A549 (cell line): Measurements from ENCODE around the gene ARGLU1. TPM values are rescaled to one million over a fixed set of nuclear protein-coding genes. Genes with fewer than 3 reads are reported as not detected.

Source experiments
- ATAC-seq, 2 experiments: fragments of 200-7000 bp in 1 of 2; fragments of >200 bp in 1 of 2; cut with Nextera tagmentation in 1 of 2; cut with Tn5 transposase in 1 of 2; 3 replicates each; pipeline versions ENCODE4 v1.8.0 to v1.9.1; 2018 to 2020; ENCODE audit warnings: mild to moderate bottlenecking in 1 of 2, moderate library complexity in 1 of 2
- CTCF ChIA-PET: fragments of 300-600 bp; sonication (Branson Sonifier 250); formaldehyde crosslinking; extraction: SDS; loops from one replicate; lab custom pipeline; 2021; ENCODE audit warnings: antibody characterized with exemption, inconsistent platforms; lab: Yijun Ruan, JAX
- POLR2A ChIA-PET: fragments of 350-600 bp; formaldehyde crosslinking; extraction: SDS; loops from one replicate; lab custom pipeline; 2021; ENCODE audit warnings: antibody characterized with exemption, inconsistent platforms; lab: Yijun Ruan, JAX
- DNase-seq, 2 experiments: peaks; one replicate each; pipeline versions ENCODE4 v3.0.0 to v3.0.0-alpha.2; 2011 to 2016; ENCODE audit warnings: low read depth in 1 of 2, low spot score in 1 of 2
- FAIRE-seq: peaks from 2 replicates; lab custom pipeline; 2011; peaks lifted over from hg19 to GRCh38; lab: Jason Lieb, UNC
- H3K27ac ChIP-seq, 2 experiments: fragments of >200 bp; sonication (Bioruptor Twin); formaldehyde crosslinking; 3 replicates each; pipeline ENCODE4 v1.5.1; 2016 to 2017
- H3K4me1 ChIP-seq: fragments of >200 bp; sonication (Bioruptor Twin); formaldehyde crosslinking; 3 replicates; pipeline ENCODE4 v1.6.1; 2016
- H3K4me2 ChIP-seq: fragments of >200 bp; sonication (Bioruptor Twin); formaldehyde crosslinking; 3 replicates; pipeline ENCODE4 v1.6.1; 2016
- H3K4me3 ChIP-seq: fragments of >200 bp; sonication (Bioruptor Twin); formaldehyde crosslinking; 3 replicates; pipeline ENCODE4 v1.5.1; 2016
- H3K9me3 ChIP-seq: fragments of >200 bp; sonication (Bioruptor Twin); formaldehyde crosslinking; 3 replicates; pipeline ENCODE4 v1.6.1; 2016
- CBX2 ChIP-seq: fragments of 200-600 bp; sonication (generic); IDR thresholded peaks from 2 replicates; pipeline ENCODE4 v1.6.1; 2016; ENCODE audit warnings: low read depth, mild to moderate bottlenecking, borderline replicate concordance
- CHD2 ChIP-seq: fragments of 150-350 bp; IDR thresholded peaks from 2 replicates; pipeline ENCODE4 v1.6.1; 2014; ENCODE audit warnings: low read length; ENCODE audit not compliant: partially characterized antibody
- EHF ChIP-seq: fragments of 250-450 bp; sonication (Bioruptor Pico); IDR thresholded peaks from 2 replicates; pipeline ENCODE4 v1.5.0; 2020; ENCODE audit warnings: mild to moderate bottlenecking
- FOSB ChIP-seq: fragments of 250-450 bp; sonication (Bioruptor Pico); IDR thresholded peaks from 2 replicates; pipeline ENCODE4 v1.5.0; 2020; ENCODE audit warnings: mild to moderate bottlenecking, moderate library complexity
- HES2 ChIP-seq: fragments of >200 bp; sonication (Bioruptor Twin); formaldehyde crosslinking; IDR thresholded peaks from 2 replicates; pipeline ENCODE4 v1.6.1; 2016
- HMGXB4 ChIP-seq: fragments of 250-450 bp; sonication (Bioruptor Pico); IDR thresholded peaks from 2 replicates; pipeline ENCODE4 v1.5.0; 2021; ENCODE audit warnings: mild to moderate bottlenecking, moderate library complexity, borderline replicate concordance
- HOXA7 ChIP-seq: fragments of 250-450 bp; sonication (Bioruptor Pico); IDR thresholded peaks from 2 replicates; pipeline ENCODE4 v1.5.0; 2020; ENCODE audit warnings: mild to moderate bottlenecking, moderate library complexity
- KDM5A ChIP-seq: fragments of 200-600 bp; sonication (generic); IDR thresholded peaks from 2 replicates; pipeline ENCODE4 v1.6.1; 2016; ENCODE audit warnings: antibody characterized with exemption, mild to moderate bottlenecking
- MAFK ChIP-seq: fragments of 450-650 bp; IDR thresholded peaks from 2 replicates; pipeline ENCODE4 v1.6.1; 2014; ENCODE audit not compliant: partially characterized antibody
- NPAS2 ChIP-seq: fragments of 250-450 bp; sonication (Bioruptor Pico); IDR thresholded peaks from 2 replicates; pipeline ENCODE4 v1.8.0; 2022; ENCODE audit warnings: mild to moderate bottlenecking, moderate library complexity, borderline replicate concordance
- POLR2A ChIP-seq: IDR thresholded peaks from 2 replicates; pipeline ENCODE4 v1.6.1; 2012; ENCODE audit warnings: mild to moderate bottlenecking, low read length
- POLR2AphosphoS2 ChIP-seq: conservative IDR thresholded peaks from 2 replicates; pipeline ENCODE4 v1.6.1; 2012; ENCODE audit warnings: low read length, improper control_type of control experiment, inconsistent platforms
- RFX5 ChIP-seq: fragments of 450-650 bp; IDR thresholded peaks from 2 replicates; pipeline ENCODE4 v1.7.1; 2014; ENCODE audit warnings: antibody characterized with exemption, mild to moderate bottlenecking, moderate library complexity
- SMC3 ChIP-seq: fragments of >200 bp; sonication (Bioruptor Twin); formaldehyde crosslinking; IDR thresholded peaks from 3 replicates; pipeline ENCODE4 v1.6.1; 2018; ENCODE audit warnings: inconsistent platforms
- TP53 ChIP-seq: fragments of 250-450 bp; sonication (Bioruptor Pico); IDR thresholded peaks from 2 replicates; pipeline ENCODE4 v1.5.0; 2021; ENCODE audit warnings: mild to moderate bottlenecking, moderate library complexity
- ZFP36 ChIP-seq: fragments of 450-650 bp; IDR thresholded peaks from 2 replicates; pipeline ENCODE4 v1.6.1; 2014; ENCODE audit warnings: borderline replicate concordance; ENCODE audit not compliant: partially characterized antibody
- ZNF302 ChIP-seq: fragments of 250-450 bp; sonication (Bioruptor Pico); IDR thresholded peaks from 2 replicates; pipeline ENCODE4 v1.9.0; 2021; ENCODE audit warnings: inconsistent platforms, mild to moderate bottlenecking, moderate library complexity
- ZSCAN20 ChIP-seq: fragments of 250-450 bp; sonication (Bioruptor Pico); IDR thresholded peaks from 2 replicates; pipeline ENCODE4 v1.8.0; 2022; ENCODE audit warnings: mild to moderate bottlenecking, moderate library complexity
- WGBS: methylation state at CpG from one replicate; pipeline ENCODE4 v1.1.6; 2017; ENCODE audit errors: missing lambda C conversion rate; 5-methylcytosine and 5-hydroxymethylcytosine counted together
- polyA plus RNA-seq, 4 experiments: library from polyadenylated mRNA; depleted of rRNA in 3 of 4; stranded (reverse); fragments of >200 nt; fragmentation: RNase III in 1 of 4; extraction: RNeasy Plus Mini Kit Qiagen cat#74134 plus additional on column Dnase treatment in 1 of 4; gene quantifications; 2 replicates in 3 of 4; 3 replicates in 1 of 4; pipeline ENCODE4 v1.2.3, GENCODE V29; 2011 to 2017
- TF ChIP-seq, protein P1 (sequence below): IDR thresholded peaks from 2 replicates; pipeline ENCODE4 v1.6.1; 2012
- TF ChIP-seq, protein P2 (sequence below): fragments of 200-600 bp; sonication (generic); IDR thresholded peaks from 2 replicates; pipeline ENCODE4 v1.6.1; 2016; ENCODE audit warnings: antibody characterized with exemption, mild to moderate bottlenecking, moderate library complexity
- TF ChIP-seq, protein P3 (sequence below): fragments of 150-350 bp; IDR thresholded peaks from 2 replicates; pipeline ENCODE4 v1.6.1; 2014; ENCODE audit warnings: low read depth, mild to moderate bottlenecking, low read length

Gene ARGLU1
- polyA plus RNA-seq, 2 of the 4 experiments (the other 2 are of a cell fraction) = 67.2 to 137 TPM

- ChIA-PET POLR2A (no interaction called here), CTCF (no interaction called here)
- no peak overlapping the region for H3K4me2 ChIP-seq
- no peak for TF ChIP-seq RFX5
- no peak for TF ChIP-seq MAFK
- TF ChIP-seq EHF (CRISPR knock-in tag) = no peak
- no peak for TF ChIP-seq SMC3
- TF ChIP-seq, all 56 proteins: peak for 0
- Histone ChIP-seq H3K4me1 (no peaks in the 10 kb centered on the region), H3K4me3 (no peak overlapping the region), H3K27ac (no peak overlapping the region), H3K9me3 (no peaks in the 10 kb centered on the region)
- no peak for ATAC-seq
- WGBS = 94% methylated on average over 4 of the region's 4 CpGs
- no peak for DNase-seq
- no peak for FAIRE-seq
These were observed 68.0 kb downstream of the ARGLU1 start for GRCh38 chr13:106499896-106500295.

DNA sequence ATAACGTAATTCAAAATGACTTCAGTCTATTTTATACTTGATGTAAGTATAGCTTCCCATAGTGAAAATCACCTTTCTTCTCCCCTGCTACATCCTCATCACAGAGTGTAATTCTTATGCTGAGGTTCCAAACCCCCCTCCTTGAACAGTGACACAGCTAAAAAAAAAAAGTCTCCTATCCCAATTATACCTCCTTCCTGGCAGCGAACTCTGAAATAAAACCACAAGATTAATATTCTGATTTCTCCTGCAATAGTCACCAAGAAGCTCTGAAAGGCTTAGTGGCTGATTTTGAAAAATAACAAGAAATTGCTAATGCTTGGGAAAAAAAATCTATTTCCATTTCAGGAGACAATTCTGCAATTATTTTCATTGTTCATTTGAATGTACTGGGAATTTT is 68.8 kb downstream of the ARGLU1 start:
- DNase-seq = no peak
- Histone ChIP-seq H3K4me2 (no peak overlapping the region), H3K27ac (no peak overlapping the region), H3K4me3 (no peak overlapping the region)
- no peak for ATAC-seq
- CTCF ChIA-PET = no interaction called here
- FAIRE-seq = no peak
- no peak for TF ChIP-seq HMGXB4
- no peak for TF ChIP-seq ZFP36
- TF ChIP-seq TP53 (CRISPR knock-in tag) = no peak
- no peak for TF ChIP-seq RFX5
- no peak for TF ChIP-seq CHD2
- no peak for TF ChIP-seq SMC3
- TF ChIP-seq POLR2AphosphoS2 = no peak
- TF ChIP-seq NPAS2 (CRISPR knock-in tag) = no peak
- no peak for TF ChIP-seq HOXA7
- TF ChIP-seq KDM5A = no peak
- TF ChIP-seq, protein P1, sequence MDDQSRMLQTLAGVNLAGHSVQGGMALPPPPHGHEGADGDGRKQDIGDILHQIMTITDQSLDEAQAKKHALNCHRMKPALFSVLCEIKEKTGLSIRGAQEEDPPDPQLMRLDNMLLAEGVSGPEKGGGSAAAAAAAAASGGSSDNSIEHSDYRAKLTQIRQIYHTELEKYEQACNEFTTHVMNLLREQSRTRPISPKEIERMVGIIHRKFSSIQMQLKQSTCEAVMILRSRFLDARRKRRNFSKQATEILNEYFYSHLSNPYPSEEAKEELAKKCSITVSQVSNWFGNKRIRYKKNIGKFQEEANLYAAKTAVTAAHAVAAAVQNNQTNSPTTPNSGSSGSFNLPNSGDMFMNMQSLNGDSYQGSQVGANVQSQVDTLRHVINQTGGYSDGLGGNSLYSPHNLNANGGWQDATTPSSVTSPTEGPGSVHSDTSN = no peak
- TF ChIP-seq, protein P2, sequence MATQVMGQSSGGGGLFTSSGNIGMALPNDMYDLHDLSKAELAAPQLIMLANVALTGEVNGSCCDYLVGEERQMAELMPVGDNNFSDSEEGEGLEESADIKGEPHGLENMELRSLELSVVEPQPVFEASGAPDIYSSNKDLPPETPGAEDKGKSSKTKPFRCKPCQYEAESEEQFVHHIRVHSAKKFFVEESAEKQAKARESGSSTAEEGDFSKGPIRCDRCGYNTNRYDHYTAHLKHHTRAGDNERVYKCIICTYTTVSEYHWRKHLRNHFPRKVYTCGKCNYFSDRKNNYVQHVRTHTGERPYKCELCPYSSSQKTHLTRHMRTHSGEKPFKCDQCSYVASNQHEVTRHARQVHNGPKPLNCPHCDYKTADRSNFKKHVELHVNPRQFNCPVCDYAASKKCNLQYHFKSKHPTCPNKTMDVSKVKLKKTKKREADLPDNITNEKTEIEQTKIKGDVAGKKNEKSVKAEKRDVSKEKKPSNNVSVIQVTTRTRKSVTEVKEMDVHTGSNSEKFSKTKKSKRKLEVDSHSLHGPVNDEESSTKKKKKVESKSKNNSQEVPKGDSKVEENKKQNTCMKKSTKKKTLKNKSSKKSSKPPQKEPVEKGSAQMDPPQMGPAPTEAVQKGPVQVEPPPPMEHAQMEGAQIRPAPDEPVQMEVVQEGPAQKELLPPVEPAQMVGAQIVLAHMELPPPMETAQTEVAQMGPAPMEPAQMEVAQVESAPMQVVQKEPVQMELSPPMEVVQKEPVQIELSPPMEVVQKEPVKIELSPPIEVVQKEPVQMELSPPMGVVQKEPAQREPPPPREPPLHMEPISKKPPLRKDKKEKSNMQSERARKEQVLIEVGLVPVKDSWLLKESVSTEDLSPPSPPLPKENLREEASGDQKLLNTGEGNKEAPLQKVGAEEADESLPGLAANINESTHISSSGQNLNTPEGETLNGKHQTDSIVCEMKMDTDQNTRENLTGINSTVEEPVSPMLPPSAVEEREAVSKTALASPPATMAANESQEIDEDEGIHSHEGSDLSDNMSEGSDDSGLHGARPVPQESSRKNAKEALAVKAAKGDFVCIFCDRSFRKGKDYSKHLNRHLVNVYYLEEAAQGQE = no peak
- TF ChIP-seq, protein P3, sequence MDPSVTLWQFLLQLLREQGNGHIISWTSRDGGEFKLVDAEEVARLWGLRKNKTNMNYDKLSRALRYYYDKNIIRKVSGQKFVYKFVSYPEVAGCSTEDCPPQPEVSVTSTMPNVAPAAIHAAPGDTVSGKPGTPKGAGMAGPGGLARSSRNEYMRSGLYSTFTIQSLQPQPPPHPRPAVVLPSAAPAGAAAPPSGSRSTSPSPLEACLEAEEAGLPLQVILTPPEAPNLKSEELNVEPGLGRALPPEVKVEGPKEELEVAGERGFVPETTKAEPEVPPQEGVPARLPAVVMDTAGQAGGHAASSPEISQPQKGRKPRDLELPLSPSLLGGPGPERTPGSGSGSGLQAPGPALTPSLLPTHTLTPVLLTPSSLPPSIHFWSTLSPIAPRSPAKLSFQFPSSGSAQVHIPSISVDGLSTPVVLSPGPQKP = no peak
- TF ChIP-seq CBX2 = no peak
- no peak for TF ChIP-seq HES2
- TF ChIP-seq ZSCAN20 (CRISPR knock-in tag) = no peak
- TF ChIP-seq FOSB (CRISPR knock-in tag) = no peak
- no peak for TF ChIP-seq ZNF302 (CRISPR knock-in tag)
- no peak for TF ChIP-seq POLR2A
- TF ChIP-seq, all 56 proteins: peak for 0
- H3K4me1 ChIP-seq = no peaks in the 10 kb centered on the region
- no peaks in the 10 kb centered on the region for H3K9me3 ChIP-seq
- 78% methylated on average over 2 of the region's 2 CpGs for WGBS
- POLR2A ChIA-PET = no interaction called here
